GM19240 (cell line): ENCODE results near the gene ANOS1.
"Not testable (repeated sequence)": the region's sequence is repeated elsewhere in the genome, so short reads cannot be mapped to it uniquely, and the experiment has no call there.

Experiments used
- DNase-seq: peaks from one replicate; pipeline ENCODE4 v3.0.0; 2011; ENCODE audit warnings: low spot score; ENCODE audit not compliant: insufficient read length

ANOS1 gene

GRCh38 chrX:8632924-8633323 lies 99.0 kb downstream of the ANOS1 start:
- DNase-seq = no peak

GRCh38 chrX:8629871-8630270 lies 102.1 kb downstream of the ANOS1 start:
- no peak for DNase-seq

GRCh38 chrX:8627796-8628195 lies 104.1 kb downstream of the ANOS1 start:
- DNase-seq = no peak

- DNase-seq = no peak
Measured at GRCh38 chrX:8607326-8607725, 124.6 kb downstream of the ANOS1 start.

- DNase-seq = no peak
Measured at GRCh38 chrX:8604131-8604530, 127.8 kb downstream of the ANOS1 start.

GRCh38 chrX:8591501-8591900 lies 140.4 kb downstream of the ANOS1 start:
- DNase-seq = no peak

GRCh38 chrX:8586953-8587352 lies 145.0 kb downstream of the ANOS1 start:
- DNase-seq = no peak

GRCh38 chrX:8579602-8580001 lies 152.3 kb downstream of the ANOS1 start:
- DNase-seq = no peak

- DNase-seq = no peak
Measured at GRCh38 chrX:8576821-8577220, 155.1 kb downstream of the ANOS1 start.

- no peak for DNase-seq
Measured at GRCh38 chrX:8565729-8566128, 166.2 kb downstream of the ANOS1 start.

GRCh38 chrX:8548446-8548845 lies 183.5 kb downstream of the ANOS1 start:
- no peak for DNase-seq

GRCh38 chrX:8546715-8547114 lies 185.2 kb downstream of the ANOS1 start:
- DNase-seq = no peak

GRCh38 chrX:8520791-8521190 lies 211.1 kb downstream of the ANOS1 start:
- no peak for DNase-seq

GRCh38 chrX:8520178-8520577 lies 211.8 kb downstream of the ANOS1 start:
- DNase-seq = no peak

- DNase-seq = no peak
Measured at GRCh38 chrX:8504451-8504850, 227.5 kb downstream of the ANOS1 start.

- not testable (repeated sequence) for DNase-seq
Measured at GRCh38 chrX:8502101-8502500, 229.8 kb downstream of the ANOS1 start.

GRCh38 chrX:8500203-8500602 lies 231.7 kb downstream of the ANOS1 start:
- DNase-seq = no peak

- DNase-seq = not testable (repeated sequence)
Measured at GRCh38 chrX:8495036-8495435, 236.9 kb downstream of the ANOS1 start.

GRCh38 chrX:8484360-8484949 lies 247.5 kb downstream of the ANOS1 start:
- DNase-seq = no peak
